Endothelial cell (in vitro differentiated cells): ENCODE measurements around the gene NF1. TPM values are rescaled to one million over a fixed set of nuclear protein-coding genes. Genes with fewer than 3 reads are reported as not detected.

Experiments used
- DNase-seq: peaks from one replicate; pipeline ENCODE4 v3.0.0; 2021; ENCODE audit warnings: low spot score
- H3K27ac Mint-ChIP-seq: one replicate; pipeline ENCODE4 v1.8.0; 2021; ENCODE audit warnings: mixed read lengths, inconsistent platforms; ENCODE audit not compliant: unreplicated experiment
- H3K27me3 Mint-ChIP-seq: one replicate; pipeline ENCODE4 v1.8.0; 2021; ENCODE audit warnings: mild to moderate bottlenecking, moderate library complexity, mixed read lengths, inconsistent platforms; ENCODE audit not compliant: unreplicated experiment
- H3K36me3 Mint-ChIP-seq: one replicate; pipeline ENCODE4 v1.8.0; 2021; ENCODE audit warnings: mild to moderate bottlenecking, low read depth, mixed read lengths, inconsistent platforms; ENCODE audit not compliant: unreplicated experiment
- H3K4me1 Mint-ChIP-seq: one replicate; pipeline ENCODE4 v1.8.0; 2021; ENCODE audit warnings: mild to moderate bottlenecking, mixed read lengths, inconsistent platforms; ENCODE audit not compliant: unreplicated experiment
- H3K4me3 Mint-ChIP-seq: one replicate; pipeline ENCODE4 v1.8.0; 2021; ENCODE audit warnings: mild to moderate bottlenecking, mixed read lengths, inconsistent platforms; ENCODE audit not compliant: unreplicated experiment
- H3K9me3 Mint-ChIP-seq: one replicate; pipeline ENCODE4 v1.8.0; 2021; ENCODE audit warnings: mixed read lengths, inconsistent platforms; ENCODE audit not compliant: unreplicated experiment
- total RNA-seq: library from RNA; stranded (reverse); fragmentation: NEBNext Ultra II Directional; extraction: Animal tissue kit (Norgen Biotek cat#: 25700); gene quantifications from one replicate; pipeline ENCODE4 v1.2.1, GENCODE V29; 2021; ENCODE audit not compliant: unreplicated experiment
- TF ChIP-seq, protein P1 (sequence below): fragments of 200-600 bp; sonication (generic); IDR thresholded peaks from one replicate; pipeline ENCODE4 v1.5.0; 2021; ENCODE audit warnings: antibody characterized with exemption; ENCODE audit not compliant: unreplicated experiment

The NF1 gene
- total RNA-seq, 1 donor from 2014 or later = 52.7 TPM

DNA sequence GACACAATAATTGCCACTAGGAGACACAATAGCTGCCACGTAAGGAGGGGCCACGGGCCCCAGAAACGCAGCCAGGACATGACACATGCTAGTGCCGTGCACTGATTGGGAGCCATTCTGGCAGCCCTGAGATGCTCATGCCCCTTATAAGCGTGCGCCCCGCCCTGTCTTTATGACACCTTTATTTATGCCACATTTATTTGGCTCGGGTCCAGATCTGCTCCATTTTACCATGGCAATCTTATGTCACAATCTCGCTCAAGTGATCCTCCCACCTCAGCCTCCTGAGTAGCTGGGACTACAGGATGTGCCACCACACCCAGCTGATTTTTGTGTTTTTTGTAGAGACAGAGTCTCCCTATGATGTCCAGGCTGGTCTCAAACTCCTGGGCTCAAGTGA is 43.8 kb upstream of the NF1 start:
- H3K36me3 Mint-ChIP-seq = peaks cover 5% of the 10 kb centered on the region
- DNase-seq = no peak
- no peak overlapping the region for H3K27ac Mint-ChIP-seq
- TF ChIP-seq, protein P1, sequence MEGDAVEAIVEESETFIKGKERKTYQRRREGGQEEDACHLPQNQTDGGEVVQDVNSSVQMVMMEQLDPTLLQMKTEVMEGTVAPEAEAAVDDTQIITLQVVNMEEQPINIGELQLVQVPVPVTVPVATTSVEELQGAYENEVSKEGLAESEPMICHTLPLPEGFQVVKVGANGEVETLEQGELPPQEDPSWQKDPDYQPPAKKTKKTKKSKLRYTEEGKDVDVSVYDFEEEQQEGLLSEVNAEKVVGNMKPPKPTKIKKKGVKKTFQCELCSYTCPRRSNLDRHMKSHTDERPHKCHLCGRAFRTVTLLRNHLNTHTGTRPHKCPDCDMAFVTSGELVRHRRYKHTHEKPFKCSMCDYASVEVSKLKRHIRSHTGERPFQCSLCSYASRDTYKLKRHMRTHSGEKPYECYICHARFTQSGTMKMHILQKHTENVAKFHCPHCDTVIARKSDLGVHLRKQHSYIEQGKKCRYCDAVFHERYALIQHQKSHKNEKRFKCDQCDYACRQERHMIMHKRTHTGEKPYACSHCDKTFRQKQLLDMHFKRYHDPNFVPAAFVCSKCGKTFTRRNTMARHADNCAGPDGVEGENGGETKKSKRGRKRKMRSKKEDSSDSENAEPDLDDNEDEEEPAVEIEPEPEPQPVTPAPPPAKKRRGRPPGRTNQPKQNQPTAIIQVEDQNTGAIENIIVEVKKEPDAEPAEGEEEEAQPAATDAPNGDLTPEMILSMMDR = no peak
- H3K9me3 Mint-ChIP-seq = no peaks in the 10 kb centered on the region
- H3K27me3 Mint-ChIP-seq = peaks cover 2% of the 10 kb centered on the region
- peaks cover 17% of the 10 kb centered on the region for H3K4me1 Mint-ChIP-seq
- H3K4me3 Mint-ChIP-seq = no peak overlapping the region

DNA sequence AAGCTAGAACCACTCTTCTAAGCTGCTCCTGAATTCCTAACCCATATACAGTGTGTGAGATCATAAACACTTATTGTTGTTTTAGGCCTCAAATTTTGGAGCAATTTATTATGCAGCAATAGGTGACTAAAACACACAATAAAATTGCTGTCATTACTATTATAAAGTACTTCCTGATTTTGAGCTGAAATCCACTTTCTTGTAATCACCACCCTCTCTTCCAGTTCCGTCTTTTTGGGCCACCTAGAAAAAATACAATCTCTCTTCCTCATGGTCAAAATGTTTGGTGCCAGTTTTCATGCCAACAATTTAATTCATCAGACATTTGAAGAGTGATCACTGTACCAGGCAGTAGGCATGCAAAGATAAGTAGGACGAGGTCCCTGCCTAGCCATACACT is 43.3 kb upstream of the NF1 start:
- Mint-ChIP-seq H3K9me3 (no peaks in the 10 kb centered on the region), H3K36me3 (peaks cover 5% of the 10 kb centered on the region), H3K4me3 (no peak overlapping the region), H3K27me3 (peaks cover 2% of the 10 kb centered on the region), H3K4me1 (peaks cover 19% of the 10 kb centered on the region), H3K27ac (no peak overlapping the region)
- no peak for DNase-seq
- TF ChIP-seq, protein P1 = no peak

DNA sequence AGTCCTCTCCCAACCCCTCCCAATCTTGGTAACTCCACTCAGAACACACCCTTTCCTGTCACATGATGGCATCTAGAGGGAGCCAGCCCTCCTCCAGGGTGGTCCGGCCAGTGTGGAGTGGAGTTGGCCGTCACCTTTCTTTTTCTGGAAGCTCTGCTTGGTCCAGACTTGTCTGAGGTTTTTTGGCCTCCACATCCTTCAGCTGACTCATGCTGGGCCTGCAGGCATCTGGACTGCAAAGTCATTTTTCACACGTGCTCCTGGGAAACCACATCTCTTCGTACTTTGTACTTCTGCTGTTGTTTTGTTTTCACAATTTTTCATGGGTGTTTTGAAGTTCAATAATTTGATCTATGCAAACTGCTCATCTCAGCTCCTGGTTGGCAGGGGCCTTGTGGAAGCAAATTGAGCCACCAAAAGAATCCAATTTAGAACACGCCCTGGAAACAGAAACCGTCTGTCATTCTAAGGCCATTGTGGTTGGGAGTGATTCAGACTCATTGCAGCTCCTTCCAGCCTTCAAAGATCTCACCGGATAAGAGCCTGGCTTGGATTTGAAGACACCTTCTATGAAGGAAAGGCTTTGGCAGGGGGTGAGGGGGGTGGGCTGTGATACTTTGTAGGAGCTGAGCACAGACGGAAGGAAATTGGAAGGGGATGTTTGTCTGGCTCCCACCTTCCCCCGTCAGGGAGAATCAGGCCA is 42.4 kb upstream of the NF1 start:
- Mint-ChIP-seq H3K36me3 (no peaks in the 10 kb centered on the region), H3K4me1 (peaks cover 19% of the 10 kb centered on the region), H3K27ac (no peak overlapping the region), H3K9me3 (no peaks in the 10 kb centered on the region), H3K27me3 (peaks cover 2% of the 10 kb centered on the region), H3K4me3 (no peak overlapping the region)
- TF ChIP-seq, protein P1 = no peak
- no peak for DNase-seq

DNA sequence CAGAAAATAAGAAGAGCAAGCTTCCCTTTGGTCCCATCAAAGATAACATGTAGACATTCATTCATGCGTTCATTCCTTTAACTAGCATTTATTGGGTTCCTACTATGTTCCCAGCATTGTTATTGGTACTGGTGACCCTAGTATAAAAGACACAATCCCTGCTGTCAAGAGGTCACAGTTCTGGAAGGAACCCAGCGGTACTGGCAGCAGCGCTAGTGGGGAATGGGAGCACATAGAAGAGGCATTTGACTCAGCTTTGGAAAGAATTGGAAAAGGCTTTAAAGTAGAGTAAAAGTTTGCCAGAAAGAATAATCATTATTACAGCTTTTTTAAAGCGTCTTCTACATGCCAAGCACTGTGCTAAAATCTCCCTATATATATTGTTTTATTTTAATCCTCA is 41.7 kb upstream of the NF1 start:
- no peaks in the 10 kb centered on the region for H3K9me3 Mint-ChIP-seq
- no peaks in the 10 kb centered on the region for H3K36me3 Mint-ChIP-seq
- peaks cover 19% of the 10 kb centered on the region for H3K4me1 Mint-ChIP-seq
- TF ChIP-seq, protein P1 = no peak
- no peak overlapping the region for H3K27ac Mint-ChIP-seq
- no peak for DNase-seq
- no peak overlapping the region for H3K4me3 Mint-ChIP-seq
- peaks cover 2% of the 10 kb centered on the region for H3K27me3 Mint-ChIP-seq

DNA sequence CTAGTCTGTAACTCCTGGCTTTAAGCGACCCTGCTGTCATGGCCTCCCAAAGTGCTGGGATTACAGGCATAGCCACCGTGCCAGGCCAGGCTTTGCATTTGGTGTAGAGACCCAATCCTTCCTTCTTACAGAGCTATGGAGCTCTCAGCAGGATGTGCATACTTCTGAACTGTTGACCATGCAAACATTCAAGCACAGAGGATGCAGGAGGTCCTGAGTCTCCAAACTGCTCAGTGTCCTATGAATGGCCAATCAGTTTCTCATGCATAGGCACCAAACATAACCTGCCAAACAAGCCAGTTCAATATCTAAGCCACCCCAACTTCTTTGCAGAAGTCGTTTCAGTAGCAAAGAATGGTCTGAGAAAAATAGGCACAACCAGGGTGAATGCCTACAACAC is 40.0 kb upstream of the NF1 start:
- no peaks in the 10 kb centered on the region for H3K9me3 Mint-ChIP-seq
- H3K36me3 Mint-ChIP-seq = no peaks in the 10 kb centered on the region
- no peak overlapping the region for H3K4me3 Mint-ChIP-seq
- DNase-seq = no peak
- H3K4me1 Mint-ChIP-seq = peaks cover 19% of the 10 kb centered on the region
- TF ChIP-seq, protein P1 = no peak
- no peak overlapping the region for H3K27ac Mint-ChIP-seq
- H3K27me3 Mint-ChIP-seq = no peaks in the 10 kb centered on the region
